T-helper 1 cell treated with Interleukin-12 subunit alpha and Interleukin-12 subunit beta and Interleukin-4 antibody, amounts not matched to agents 30 ng/mL and 1 ng/mL, for 36 hours (primary cell): ENCODE data around the gene SENP7. TPM values are rescaled to one million over a fixed set of nuclear protein-coding genes. Genes with fewer than 3 reads are reported as not detected.
"Not testable (repeated sequence)": the region's sequence is repeated elsewhere in the genome, so short reads cannot be mapped to it uniquely, and the experiment has no call there.

Source experiments
- intact Hi-C: fragments of 100-400 bp; cut with micrococcal nuclease; formaldehyde crosslinking; loops from one replicate; pipeline ENCODE4 v1.15.1; 2024
- total RNA-seq: library from RNA; stranded (reverse); gene quantifications from 2 replicates; pipeline ENCODE4 v1.2.3, GENCODE V29; 2022

Gene SENP7
- total RNA-seq, 1 donor from 2014 or later, result 33.3 TPM

- intact Hi-C loops, result no loop called here
These were observed 135.8 kb downstream of the SENP7 start for GRCh38 chr3:101377209-101377608.

DNA sequence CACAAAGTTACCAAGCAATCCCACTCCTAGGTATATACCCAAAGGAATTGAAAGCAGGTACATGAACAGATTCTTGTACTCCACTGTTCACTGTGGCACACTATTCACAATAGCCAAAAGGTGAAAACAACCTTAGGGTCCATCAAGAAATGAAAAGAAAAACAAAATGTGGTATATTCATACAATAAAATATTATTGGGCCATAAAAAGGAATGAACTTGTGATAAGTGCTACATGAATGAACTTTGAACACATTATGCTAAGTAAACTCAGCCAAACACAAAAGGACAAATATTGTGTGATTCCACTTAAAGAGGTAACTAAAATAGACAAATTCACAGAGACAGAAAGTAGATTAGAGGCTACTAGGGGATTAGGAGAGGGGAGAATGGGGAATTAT, 137.4 kb downstream of the SENP7 start:
- intact Hi-C loops, result no loop called here

DNA sequence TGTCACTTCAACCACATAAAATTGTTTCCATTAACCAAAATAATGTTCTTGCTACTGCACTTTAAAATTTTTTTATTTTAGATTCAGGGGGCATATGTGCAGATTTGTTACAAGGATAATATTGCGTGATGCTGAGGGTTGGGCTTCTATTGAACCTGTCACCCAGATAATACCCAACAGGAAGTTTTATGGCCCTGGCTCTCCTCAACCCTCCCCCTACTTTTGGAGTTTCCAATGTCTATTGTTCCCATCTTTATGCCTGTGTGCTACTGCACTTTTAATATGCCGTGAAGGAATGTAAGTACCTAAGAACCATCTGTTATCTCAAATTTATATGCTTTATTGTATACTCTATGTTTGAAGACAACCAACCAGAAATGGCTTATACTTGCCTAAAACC, 150.6 kb downstream of the SENP7 start:
- intact Hi-C loops, result no loop called here

DNA sequence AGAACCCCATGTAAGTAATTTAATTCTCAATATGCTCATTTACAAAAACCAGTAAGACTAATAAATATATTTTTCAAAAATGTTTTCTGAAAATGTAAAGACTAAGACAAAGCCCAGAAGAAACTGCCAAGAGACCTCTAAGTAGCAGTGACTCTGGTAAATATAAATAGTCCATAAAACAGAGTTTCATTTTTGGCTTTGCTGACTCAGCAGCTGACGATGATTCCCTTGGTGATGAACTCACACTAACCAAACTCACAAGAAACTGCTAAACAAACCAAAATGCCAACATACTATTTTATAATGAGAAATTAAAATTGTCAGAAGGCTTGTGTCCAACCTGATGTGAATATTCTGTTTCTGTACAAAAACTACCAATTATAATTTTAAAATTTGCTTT, 161.2 kb downstream of the SENP7 start:
- intact Hi-C loops, result no loop called here

- intact Hi-C loops, result no loop called here
These were observed 172.4 kb downstream of the SENP7 start for GRCh38 chr3:101340591-101340990.

GRCh38 chr3:101333883-101334282, 179.1 kb downstream of the SENP7 start:
- intact Hi-C loops, result no loop called here

DNA sequence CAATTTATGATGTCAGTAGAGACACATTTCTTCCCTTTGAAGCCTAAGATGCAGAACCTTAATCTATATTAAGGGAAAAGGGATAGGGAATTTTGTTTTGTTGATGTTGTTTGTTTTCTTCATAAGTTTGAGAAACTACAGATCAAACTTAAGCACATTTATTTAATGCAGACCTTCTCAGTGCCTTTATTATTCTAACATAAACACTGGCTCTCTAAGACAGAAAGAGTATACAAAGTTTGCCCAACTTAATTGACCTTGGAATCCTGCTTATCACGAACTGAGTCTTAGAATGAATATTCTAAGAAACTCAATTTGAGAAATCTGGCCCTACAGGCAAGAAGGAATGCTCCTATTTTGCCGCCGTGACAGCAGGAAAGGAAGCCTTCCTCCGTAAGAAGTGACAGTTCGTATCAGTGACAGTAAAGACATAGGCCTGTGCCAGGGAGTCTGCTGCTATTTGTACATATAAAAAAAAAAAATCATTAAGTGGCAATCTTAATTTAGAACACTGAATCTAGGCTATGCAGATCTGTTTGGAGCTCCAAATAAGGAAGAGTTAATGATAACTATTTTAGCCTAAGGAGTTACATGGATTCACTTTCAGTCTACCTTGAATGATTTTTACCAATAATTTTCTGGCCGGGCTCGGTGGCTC, 183.9 kb downstream of the SENP7 start:
- intact Hi-C loops, result no loop called here

DNA sequence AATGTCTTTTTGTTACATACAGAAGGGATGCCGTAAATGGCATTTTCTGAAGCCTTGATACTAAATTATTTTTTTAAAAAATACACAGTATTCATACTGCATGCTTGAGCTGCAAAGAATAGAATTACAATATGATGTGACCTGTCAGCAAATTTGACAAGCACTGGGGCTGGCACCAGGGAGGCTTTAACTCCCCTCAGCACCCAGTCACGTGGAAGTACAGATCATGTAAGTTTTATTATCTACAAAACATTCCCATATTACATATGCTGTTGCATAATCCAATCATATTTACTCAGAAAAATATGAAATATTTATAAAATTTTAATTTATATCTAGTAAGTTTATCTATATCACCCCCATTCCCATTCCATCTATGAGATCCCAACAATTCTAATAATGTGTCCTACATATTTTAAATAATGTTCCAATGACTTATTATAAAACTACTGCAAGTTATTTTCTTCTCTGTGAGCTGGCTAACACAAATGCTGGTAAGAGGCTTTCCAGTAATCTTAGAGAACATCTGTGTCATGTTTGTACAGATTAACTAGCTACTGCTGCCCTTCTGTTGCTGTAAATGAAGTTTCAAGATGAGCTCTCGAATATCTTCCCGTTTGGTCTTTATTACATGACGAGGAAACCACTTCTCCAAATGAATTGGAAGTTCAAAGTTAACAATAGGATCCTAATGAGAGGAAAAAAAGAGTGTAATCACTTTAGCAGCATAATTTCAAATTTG, 187.4 kb downstream of the SENP7 start:
- intact Hi-C loops, result no loop called here

- intact Hi-C loops, result no loop called here
These were observed 192.5 kb downstream of the SENP7 start, which contains the start of gene IMPG2 for GRCh38 chr3:101320475-101320874. Gene IMPG2 (minus strand): TSS chr3:101320575. CDS start chr3:101320372, 203 bp downstream.

DNA sequence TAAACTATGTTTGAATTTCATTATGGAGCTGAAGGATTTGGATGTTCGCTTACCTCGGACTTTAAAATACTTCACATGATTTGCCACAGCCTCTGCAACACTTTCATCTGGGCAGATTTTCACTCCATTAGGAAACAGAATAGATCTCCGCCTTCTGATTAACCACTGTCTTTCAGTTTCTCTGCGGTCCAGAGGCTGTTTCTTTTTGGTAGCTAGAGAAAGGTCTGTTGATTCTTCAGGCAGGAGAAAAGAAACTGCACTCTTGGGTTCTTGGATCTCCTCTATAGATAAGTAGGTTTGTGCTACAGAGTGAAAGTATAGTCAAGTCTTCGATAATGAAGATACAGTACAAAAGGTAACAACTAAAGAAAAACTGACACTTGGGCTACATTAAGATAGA, 193.5 kb downstream of the SENP7 start:
- intact Hi-C loops, result no loop called here

DNA sequence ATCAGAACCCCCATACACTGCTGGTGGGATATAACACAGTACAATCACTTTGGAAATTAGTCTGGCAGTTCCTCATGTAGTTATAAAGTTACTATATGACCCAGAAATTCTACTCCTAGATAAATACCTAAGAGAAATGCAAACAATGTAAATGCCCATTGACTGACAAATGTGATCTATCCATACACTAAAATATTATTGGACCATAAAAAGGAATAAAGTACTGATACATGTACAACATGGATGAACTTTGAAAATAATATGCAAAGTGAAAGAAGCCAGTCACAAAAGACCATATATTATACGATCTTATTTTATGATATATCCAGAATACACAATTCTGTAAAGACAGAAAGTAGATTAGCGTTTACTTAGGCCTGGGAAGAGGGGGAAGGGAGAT, 200.5 kb downstream of the SENP7 start:
- intact Hi-C loops, result no loop called here

DNA sequence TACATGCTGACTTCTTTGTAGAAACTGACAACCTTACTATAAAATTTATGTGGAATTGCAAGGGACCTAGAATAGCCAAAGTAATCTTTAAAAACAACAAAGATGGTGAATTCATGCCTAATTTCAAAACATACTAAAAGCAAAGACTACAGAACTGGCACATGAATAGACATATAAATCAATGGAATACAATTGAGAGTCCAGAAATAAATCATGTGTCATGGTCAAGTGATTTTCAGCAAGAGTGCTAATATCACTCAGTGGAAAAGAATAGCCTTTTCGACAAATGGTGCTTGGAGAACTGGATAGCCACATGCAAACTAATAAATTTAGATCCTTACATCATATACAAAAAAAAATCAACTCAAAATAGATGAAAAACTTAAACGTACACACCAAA, 201.3 kb downstream of the SENP7 start:
- intact Hi-C loops, result no loop called here

GRCh38 chr3:101310978-101311375, 202.0 kb downstream of the SENP7 start:
- intact Hi-C loops, result no loop called here

- intact Hi-C loops, result not testable (repeated sequence)
These were observed 204.8 kb downstream of the SENP7 start for GRCh38 chr3:101308147-101308772.

- intact Hi-C loops, result no loop called here
These were observed 209.2 kb downstream of the SENP7 start for GRCh38 chr3:101303836-101304235.

DNA sequence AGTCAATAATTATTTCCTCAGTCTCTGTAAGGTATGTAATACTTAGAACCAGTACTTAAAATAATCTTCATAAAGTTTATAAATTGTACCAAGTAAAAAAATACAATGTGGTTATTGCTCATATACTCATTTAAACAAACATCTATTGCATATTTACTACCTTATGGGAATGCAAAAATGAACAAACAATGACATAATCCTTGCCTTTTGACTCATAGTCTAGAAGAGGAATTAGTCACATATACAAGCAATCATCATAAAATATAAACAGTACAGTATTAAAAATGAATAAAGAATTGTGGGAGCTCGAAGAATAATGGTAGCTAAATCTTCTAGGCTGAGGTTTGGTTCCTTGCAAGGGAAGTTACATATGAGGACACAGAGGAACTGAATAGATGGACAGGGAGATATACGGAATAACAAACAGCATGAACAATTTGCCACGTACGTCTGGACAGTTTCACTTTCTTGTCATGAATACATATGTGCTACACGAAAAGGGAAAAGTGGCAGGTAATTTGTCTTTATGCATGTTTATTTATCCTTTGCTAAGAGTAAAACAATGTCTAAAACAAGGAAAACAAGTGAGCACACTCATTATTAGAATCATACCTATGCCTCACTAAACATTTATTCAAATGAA, 209.8 kb downstream of the SENP7 start:
- intact Hi-C loops, result no loop called here

GRCh38 chr3:101300073-101300472, 212.9 kb downstream of the SENP7 start:
- intact Hi-C loops, result no loop called here

- intact Hi-C loops, result no loop called here
These were observed 221.0 kb downstream of the SENP7 start for GRCh38 chr3:101292027-101292426.

GRCh38 chr3:101288294-101288693, 224.7 kb downstream of the SENP7 start:
- intact Hi-C loops, result no loop called here

DNA sequence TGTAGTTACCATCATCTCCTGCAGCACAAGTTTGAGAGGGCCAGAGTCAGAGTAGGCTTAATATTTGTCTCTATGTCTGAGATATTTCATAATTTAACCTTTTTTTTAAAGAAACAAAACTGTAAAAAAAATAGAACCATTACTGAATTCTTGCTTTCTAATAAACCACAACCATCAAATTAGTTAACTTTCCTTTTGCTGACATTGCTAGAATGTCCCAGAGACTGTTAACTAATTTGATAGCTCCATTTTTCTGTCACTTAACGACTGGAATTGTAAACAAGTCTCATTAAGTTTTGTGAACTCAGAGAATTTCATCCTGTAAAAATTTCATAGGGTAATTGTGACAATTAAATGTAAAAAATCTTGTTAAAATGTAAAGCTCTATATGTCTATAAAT, 228.3 kb downstream of the SENP7 start:
- intact Hi-C loops, result no loop called here

GRCh38 chr3:101281521-101282030, 231.4 kb downstream of the SENP7 start:
- intact Hi-C loops, result no loop called here
